HPDE6-E6E7 (cell line): ENCODE results near the gene CSF1.
"Not testable (repeated sequence)": the region's sequence is repeated elsewhere in the genome, so short reads cannot be mapped to it uniquely, and the experiment has no call there.

Source experiments
- DNase-seq: peaks from one replicate; pipeline ENCODE4 v3.0.0; 2011; ENCODE audit warnings: missing footprints; ENCODE audit errors: extremely low spot score

Gene CSF1

GRCh38 chr1:109910123-109910962, at the start of gene CSF1:
Gene CSF1 (plus strand): TSS chr1:109910849. CDS start chr1:109911024, 175 bp downstream.
- no peak for DNase-seq

GRCh38 chr1:109861616-109862015, 49.0 kb upstream of the CSF1 start:
- not testable (repeated sequence) for DNase-seq

GRCh38 chr1:109863667-109864046, 47.0 kb upstream of the CSF1 start:
- no peak for DNase-seq

GRCh38 chr1:109864047-109864822, 46.4 kb upstream of the CSF1 start:
- DNase-seq: no peak

GRCh38 chr1:109864930-109865612, 45.6 kb upstream of the CSF1 start:
- no peak for DNase-seq

GRCh38 chr1:109866071-109866470, 44.6 kb upstream of the CSF1 start:
- no peak for DNase-seq

GRCh38 chr1:109873278-109874175, 37.1 kb upstream of the CSF1 start:
- no peak for DNase-seq

GRCh38 chr1:109874445-109874844, 36.2 kb upstream of the CSF1 start:
- no peak for DNase-seq

- DNase-seq: no peak
Observed at GRCh38 chr1:109875874-109876273, 34.8 kb upstream of the CSF1 start.

- DNase-seq: no peak
Observed at GRCh38 chr1:109876617-109877316, 33.9 kb upstream of the CSF1 start.

- peak; percentile 23 for DNase-seq
Observed at GRCh38 chr1:109877317-109877771, 33.3 kb upstream of the CSF1 start.

GRCh38 chr1:109877776-109878175, 32.9 kb upstream of the CSF1 start:
- no peak for DNase-seq

GRCh38 chr1:109878531-109879104, 32.0 kb upstream of the CSF1 start:
- DNase-seq: no peak

- DNase-seq: not testable (repeated sequence)
Observed at GRCh38 chr1:109879371-109879770, 31.3 kb upstream of the CSF1 start.

GRCh38 chr1:109879881-109880525, 30.6 kb upstream of the CSF1 start:
- no peak for DNase-seq

GRCh38 chr1:109880971-109881894, 29.4 kb upstream of the CSF1 start:
- DNase-seq: no peak

GRCh38 chr1:109881906-109882287, 28.8 kb upstream of the CSF1 start:
- DNase-seq: no peak
